HEK293T (cell line): ENCODE data around the gene SLC41A3.

Experiments
- CTCF ChIA-PET: fragments of 350-600 bp; formaldehyde crosslinking; extraction: SDS; loops from one replicate; lab custom pipeline; 2021; ENCODE audit warnings: antibody characterized with exemption, inconsistent platforms; lab: Yijun Ruan, JAX
- POLR2A ChIA-PET: fragments of 350-600 bp; formaldehyde crosslinking; extraction: SDS; loops from one replicate; lab custom pipeline; 2020; ENCODE audit warnings: antibody characterized with exemption, inconsistent platforms; lab: Yijun Ruan, JAX
- DNase-seq: peaks from one replicate; pipeline ENCODE4 v3.0.0; 2012; ENCODE audit warnings: mixed read lengths; ENCODE audit errors: extremely low spot score
- ARNT ChIP-seq: fragments of 450-650 bp; IDR thresholded peaks from 2 replicates; pipeline ENCODE4 v1.6.1; 2017; ENCODE audit warnings: mild to moderate bottlenecking
- BHLHE40 ChIP-seq: fragments of 450-650 bp; IDR thresholded peaks from 2 replicates; pipeline ENCODE4 v1.6.1; 2016; ENCODE audit warnings: mild to moderate bottlenecking, moderate library complexity, borderline replicate concordance
- CTBP1 ChIP-seq: fragments of 450-650 bp; IDR thresholded peaks from 2 replicates; pipeline ENCODE4 v1.6.1; 2016; ENCODE audit warnings: borderline replicate concordance
- ELF4 ChIP-seq: fragments of 450-650 bp; IDR thresholded peaks from 2 replicates; pipeline ENCODE4 v1.6.1; 2017; ENCODE audit warnings: antibody characterized with exemption
- FOXA1 ChIP-seq: fragments of 450-650 bp; IDR thresholded peaks from 2 replicates; pipeline ENCODE4 v1.6.1; 2016; ENCODE audit warnings: mild to moderate bottlenecking
- FOXK2 ChIP-seq: fragments of 450-650 bp; IDR thresholded peaks from 2 replicates; pipeline ENCODE4 v1.6.1; 2016; ENCODE audit warnings: mild to moderate bottlenecking
- FOXM1 ChIP-seq: fragments of 450-650 bp; IDR thresholded peaks from 2 replicates; pipeline ENCODE4 v1.6.1; 2017; ENCODE audit warnings: mild to moderate bottlenecking, borderline replicate concordance
- HDGF ChIP-seq: fragments of 450-650 bp; IDR thresholded peaks from 2 replicates; pipeline ENCODE4 v1.6.1; 2017; ENCODE audit warnings: antibody characterized with exemption, borderline replicate concordance
- L3MBTL2 ChIP-seq: fragments of 450-650 bp; conservative IDR thresholded peaks from 2 replicates; pipeline ENCODE4 v1.6.1; 2016; ENCODE audit warnings: mild to moderate bottlenecking
- LEF1 ChIP-seq: fragments of 450-650 bp; IDR thresholded peaks from 2 replicates; pipeline ENCODE4 v1.6.1; 2017; ENCODE audit warnings: mild to moderate bottlenecking, borderline replicate concordance
- NFRKB ChIP-seq: fragments of 450-650 bp; IDR thresholded peaks from 2 replicates; pipeline ENCODE4 v1.6.1; 2016; ENCODE audit warnings: mild to moderate bottlenecking, moderate library complexity
- PKNOX1 ChIP-seq: fragments of 450-650 bp; IDR thresholded peaks from 2 replicates; pipeline ENCODE4 v1.6.1; 2016
- SP1 ChIP-seq: fragments of 450-650 bp; IDR thresholded peaks from 2 replicates; pipeline ENCODE4 v1.6.1; 2017
- SUZ12 ChIP-seq: fragments of 450-650 bp; IDR thresholded peaks from 2 replicates; pipeline ENCODE4 v1.6.1; 2016; ENCODE audit warnings: mild to moderate bottlenecking
- TARDBP ChIP-seq: fragments of 450-650 bp; IDR thresholded peaks from 2 replicates; pipeline ENCODE4 v1.6.1; 2016
- ZNF384 ChIP-seq: fragments of 450-650 bp; IDR thresholded peaks from 2 replicates; pipeline ENCODE4 v1.6.1; 2016

Gene SLC41A3

GRCh38 chr3:126126286-126126685 is 42.4 kb upstream of the SLC41A3 start:
- ChIA-PET POLR2A (no interaction called here), CTCF (no interaction called here)
- no peak for DNase-seq
- no peak for TF ChIP-seq NFRKB
- no peak for TF ChIP-seq ARNT
- TF ChIP-seq LEF1, result no peak
- TF ChIP-seq FOXM1, result no peak
- TF ChIP-seq SP1, result no peak
- no peak for TF ChIP-seq L3MBTL2
- no peak for TF ChIP-seq TARDBP
- TF ChIP-seq CTBP1, result no peak
- TF ChIP-seq SUZ12, result no peak
- TF ChIP-seq FOXK2, result no peak
- TF ChIP-seq ZNF384, result no peak
- no peak for TF ChIP-seq BHLHE40
- TF ChIP-seq PKNOX1, result no peak
- no peak for TF ChIP-seq HDGF
- no peak for TF ChIP-seq ELF4
- TF ChIP-seq FOXA1, result no peak

GRCh38 chr3:126125781-126126251 is 41.9 kb upstream of the SLC41A3 start:
- DNase-seq, result no peak
- no peak for TF ChIP-seq NFRKB
- TF ChIP-seq SP1, result no peak
- TF ChIP-seq FOXA1, result no peak
- no peak for TF ChIP-seq ARNT
- no peak for TF ChIP-seq FOXM1
- TF ChIP-seq ZNF384, result no peak
- POLR2A ChIA-PET, result no interaction called here
- CTCF ChIA-PET, result interaction anchor here (0.6 to 0.7 kb wide), 2 partner anchors 9 to 10 kb away, joined by 3 to 4 read pairs; no protein-coding TSS in a partner anchor

GRCh38 chr3:126125341-126125740 is 41.4 kb upstream of the SLC41A3 start:
- ChIA-PET POLR2A (no interaction called here), CTCF (interaction anchor here (0.6 to 0.7 kb wide), 2 partner anchors 9 to 10 kb away, joined by 3 to 4 read pairs; no protein-coding TSS in a partner anchor)
- DNase-seq, result no peak
- no peak for TF ChIP-seq FOXM1
- no peak for TF ChIP-seq ELF4
- TF ChIP-seq NFRKB, result no peak

GRCh38 chr3:126124896-126125295 is 41.0 kb upstream of the SLC41A3 start:
- no peak for DNase-seq
- POLR2A ChIA-PET, result no interaction called here
- TF ChIP-seq NFRKB, result no peak
- TF ChIP-seq ARNT, result no peak
- no peak for TF ChIP-seq TARDBP
- CTCF ChIA-PET, result interaction anchor here (0.7 to 1.0 kb wide), 2 partner anchors 8 to 10 kb away, joined by 3 read pairs; no protein-coding TSS in a partner anchor

GRCh38 chr3:126124148-126124868 is 40.4 kb upstream of the SLC41A3 start:
- TF ChIP-seq FOXK2, result no peak
- no peak for TF ChIP-seq PKNOX1
- TF ChIP-seq CTBP1, result no peak
- TF ChIP-seq ARNT, result no peak
- no peak for TF ChIP-seq BHLHE40
- no peak for TF ChIP-seq TARDBP
- no peak for TF ChIP-seq FOXM1
- no peak for TF ChIP-seq L3MBTL2
- no peak for TF ChIP-seq LEF1
- no peak for TF ChIP-seq SP1
- TF ChIP-seq ELF4, result no peak
- no peak for TF ChIP-seq NFRKB
- TF ChIP-seq SUZ12, result no peak
- TF ChIP-seq FOXA1, result no peak
- TF ChIP-seq ZNF384, result no peak
- no peak for TF ChIP-seq HDGF
- POLR2A ChIA-PET, result no interaction called here
- DNase-seq, result no peak
- CTCF ChIA-PET, result interaction anchor here (0.7 to 1.0 kb wide), 2 partner anchors 9 to 197 kb away, joined by 3 to 12 read pairs; no protein-coding TSS in a partner anchor

GRCh38 chr3:126121632-126122031 is 37.7 kb upstream of the SLC41A3 start:
- TF ChIP-seq SP1 (no peak), L3MBTL2 (no peak), BHLHE40 (no peak), CTBP1 (no peak), ZNF384 (no peak), TARDBP (no peak), FOXM1 (no peak), FOXK2 (no peak)
- no peak for DNase-seq
- ChIA-PET CTCF (no interaction called here), POLR2A (no interaction called here)

GRCh38 chr3:126121074-126121473 is 37.1 kb upstream of the SLC41A3 start:
- ChIA-PET POLR2A (no interaction called here), CTCF (no interaction called here)
- TF ChIP-seq HDGF (no peak), FOXK2 (no peak), SP1 (no peak), NFRKB (no peak), TARDBP (no peak), ARNT (no peak), CTBP1 (no peak), SUZ12 (no peak), BHLHE40 (no peak), PKNOX1 (no peak), LEF1 (no peak)
- no peak for DNase-seq
